Measurements from ENCODE around the gene COL27A1.

COL27A1 gene

GRCh38 chr9:114285166-114285867, 130.0 kb downstream of the COL27A1 start:
- no peak overlapping the region for H3K4me3 ChIP-seq (ENCODE audit: low read depth, low read length)
- no peak for TF ChIP-seq CTCF (IDR thresholded peaks at IDR 0.05; ENCODE audit: borderline replicate concordance, insufficient read depth, low read depth, low read length)

- no peak overlapping the region for H3K4me3 ChIP-seq (ENCODE audit: low read depth, low read length)
- no peak for TF ChIP-seq CTCF (IDR thresholded peaks at IDR 0.05; ENCODE audit: borderline replicate concordance, insufficient read depth, low read depth, low read length)
Measured at GRCh38 chr9:114286146-114286679, 130.9 kb downstream of the COL27A1 start.

GRCh38 chr9:114287001-114287762, 131.8 kb downstream of the COL27A1 start:
- TF ChIP-seq CTCF (IDR thresholded peaks at IDR 0.05; ENCODE audit: borderline replicate concordance, insufficient read depth, low read depth, low read length) = no peak
- no peak overlapping the region for H3K4me3 ChIP-seq (ENCODE audit: low read depth, low read length)

GRCh38 chr9:114287763-114288192, 132.4 kb downstream of the COL27A1 start:
- H3K4me3 ChIP-seq (ENCODE audit: low read depth, low read length) = no peak overlapping the region
- no peak for TF ChIP-seq CTCF (IDR thresholded peaks at IDR 0.05; ENCODE audit: borderline replicate concordance, insufficient read depth, low read depth, low read length)

- no peak for TF ChIP-seq CTCF (IDR thresholded peaks at IDR 0.05; ENCODE audit: borderline replicate concordance, insufficient read depth, low read depth, low read length)
- no peak overlapping the region for H3K4me3 ChIP-seq (ENCODE audit: low read depth, low read length)
Measured at GRCh38 chr9:114288193-114289091, 133.1 kb downstream of the COL27A1 start.

GRCh38 chr9:114289106-114289505, 133.8 kb downstream of the COL27A1 start:
- H3K4me3 ChIP-seq (ENCODE audit: low read depth, low read length) = no peak overlapping the region
- no peak for TF ChIP-seq CTCF (IDR thresholded peaks at IDR 0.05; ENCODE audit: borderline replicate concordance, insufficient read depth, low read depth, low read length)

All from GM12875 (cell line).